ENCODE data around the gene SPTAN1.

SPTAN1 gene

GRCh38 chr9:128619779-128620178, 67.4 kb downstream of the SPTAN1 start:
- no peak for ATAC-seq
- no peak for TF ChIP-seq CREB5 (CRISPR knock-in tag; IDR thresholded peaks at IDR 0.05; ENCODE audit: low read depth)
- no peak for TF ChIP-seq ZFP30 (CRISPR knock-in tag; IDR thresholded peaks at IDR 0.05)
- TF ChIP-seq TOX (CRISPR knock-in tag; IDR thresholded peaks at IDR 0.05; ENCODE audit: borderline replicate concordance) = no peak
- no peak for TF ChIP-seq OSR1 (CRISPR knock-in tag; IDR thresholded peaks at IDR 0.05)

- TF ChIP-seq SNAI2 (CRISPR knock-in tag; IDR thresholded peaks at IDR 0.05) (no peak), RARB (CRISPR knock-in tag; IDR thresholded peaks at IDR 0.05) (no peak), ZFP30 (CRISPR knock-in tag; IDR thresholded peaks at IDR 0.05) (no peak)
Observed at GRCh38 chr9:128621730-128622455, 69.5 kb downstream of the SPTAN1 start.

GRCh38 chr9:128624566-128624965, 72.2 kb downstream of the SPTAN1 start:
- TF ChIP-seq ISL1 (CRISPR knock-in tag; IDR thresholded peaks at IDR 0.05) (no peak), ESRRG (CRISPR knock-in tag; IDR thresholded peaks at IDR 0.05) (no peak)

More at GRCh38 chr9:128621730-128622455, 69.5 kb downstream of the SPTAN1 start:
- no peak for ATAC-seq

GRCh38 chr9:128625391-128626146, 73.2 kb downstream of the SPTAN1 start:
- TF ChIP-seq ZNF565 (CRISPR knock-in tag; conservative IDR thresholded peaks at IDR 0.05; ENCODE audit: low read depth) (no peak), TCF4 (CRISPR knock-in tag; IDR thresholded peaks at IDR 0.05; ENCODE audit: borderline replicate concordance) (no peak), CSRNP3 (CRISPR knock-in tag; IDR thresholded peaks at IDR 0.05) (no peak), ARNTL (CRISPR knock-in tag; IDR thresholded peaks at IDR 0.05; ENCODE audit: borderline replicate concordance, low read depth) (no peak), ZNF8 (CRISPR knock-in tag; IDR thresholded peaks at IDR 0.05) (no peak), OSR1 (CRISPR knock-in tag; IDR thresholded peaks at IDR 0.05) (no peak), ESRRG (CRISPR knock-in tag; IDR thresholded peaks at IDR 0.05) (no peak), PPARA (CRISPR knock-in tag; IDR thresholded peaks at IDR 0.05; ENCODE audit: borderline replicate concordance) (no peak), GLIS3 (CRISPR knock-in tag; IDR thresholded peaks at IDR 0.05) (no peak)
- no peak for ATAC-seq

More at GRCh38 chr9:128624566-128624965, 72.2 kb downstream of the SPTAN1 start:
- no peak for ATAC-seq

GRCh38 chr9:128626181-128626580, 73.8 kb downstream of the SPTAN1 start:
- no peak for TF ChIP-seq ARNTL (CRISPR knock-in tag; IDR thresholded peaks at IDR 0.05; ENCODE audit: borderline replicate concordance, low read depth)
- TF ChIP-seq ZFP30 (CRISPR knock-in tag; IDR thresholded peaks at IDR 0.05) = no peak
- no peak for TF ChIP-seq SNAI2 (CRISPR knock-in tag; IDR thresholded peaks at IDR 0.05)
- no peak for TF ChIP-seq PPARA (CRISPR knock-in tag; IDR thresholded peaks at IDR 0.05; ENCODE audit: borderline replicate concordance)
- no peak for TF ChIP-seq CREB5 (CRISPR knock-in tag; IDR thresholded peaks at IDR 0.05; ENCODE audit: low read depth)
- TF ChIP-seq GLIS3 (CRISPR knock-in tag; IDR thresholded peaks at IDR 0.05) = no peak
- no peak for TF ChIP-seq ZFP3 (CRISPR knock-in tag; IDR thresholded peaks at IDR 0.05)
- no peak for TF ChIP-seq ISL1 (CRISPR knock-in tag; IDR thresholded peaks at IDR 0.05)
- TF ChIP-seq ZNF565 (CRISPR knock-in tag; conservative IDR thresholded peaks at IDR 0.05; ENCODE audit: low read depth) = no peak
- TF ChIP-seq CSRNP3 (CRISPR knock-in tag; IDR thresholded peaks at IDR 0.05) = no peak
- TF ChIP-seq TSHZ2 (CRISPR knock-in tag; IDR thresholded peaks at IDR 0.05) = no peak
- no peak for ATAC-seq

All from SK-N-SH treated with all-trans-retinoic acid at 6 μM for 48 hours (cell line).